GM18907 (cell line): ENCODE measurements around the gene TSHZ3.

ENCODE experiments used
- ATAC-seq: cut with Tn5 transposase; IDR thresholded peaks from one replicate; pipeline ENCODE4 v1.9.1; 2021; ENCODE audit warnings: mild to moderate bottlenecking, moderate library complexity; ENCODE audit not compliant: unreplicated experiment

TSHZ3 gene

DNA sequence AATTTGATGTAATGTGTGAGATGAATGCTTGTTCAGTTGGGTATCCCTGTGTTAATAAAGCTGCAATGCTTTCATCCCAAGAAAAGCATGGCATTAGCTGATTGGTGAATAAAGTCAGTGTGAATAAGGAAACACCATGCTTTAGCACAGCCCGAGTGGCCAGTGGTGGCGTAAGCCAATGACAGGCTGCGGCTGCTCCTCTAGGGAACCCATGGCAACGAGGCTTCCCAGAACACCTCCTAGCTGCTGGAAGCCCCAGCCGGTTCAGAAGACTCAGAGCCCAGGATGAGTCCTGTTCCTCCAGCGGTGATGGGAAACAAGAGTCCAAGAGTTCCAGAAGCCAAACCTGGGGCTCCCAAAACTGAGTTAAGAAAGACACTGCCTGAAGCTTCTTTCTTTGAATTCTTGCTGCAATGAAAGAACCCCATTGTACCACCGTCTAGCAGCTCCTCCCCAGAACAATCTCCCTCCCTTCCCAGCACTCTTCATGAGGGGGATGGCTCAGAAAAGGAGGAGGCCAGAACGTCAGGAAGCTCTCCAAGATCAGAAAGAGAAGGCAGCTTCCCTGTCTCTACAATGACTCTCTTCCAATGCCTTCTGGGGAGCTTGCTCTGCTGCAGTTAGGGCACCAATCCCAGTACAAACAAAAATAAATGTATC lies 58.2 kb downstream of the TSHZ3 start:
- no peak for ATAC-seq

DNA sequence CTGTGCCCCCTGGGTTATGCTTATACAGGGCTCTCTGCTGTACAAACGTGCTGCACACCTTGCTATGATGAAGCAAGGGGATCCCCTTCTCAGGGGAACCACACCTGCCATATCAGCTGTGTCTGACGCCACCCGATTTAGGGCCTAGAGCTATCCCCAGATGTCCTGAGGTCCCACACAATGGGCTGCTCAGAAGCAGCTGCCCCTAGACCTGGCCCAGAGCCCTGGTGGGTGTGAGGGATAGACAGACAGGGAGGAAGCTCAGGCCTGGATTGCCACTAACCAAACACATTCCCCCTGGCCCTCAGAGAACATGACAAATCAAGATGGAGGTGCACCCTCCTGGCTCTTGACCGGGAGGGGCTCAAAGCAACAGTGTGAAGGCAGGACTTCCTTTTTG lies 59.3 kb downstream of the TSHZ3 start:
- ATAC-seq = no peak

DNA sequence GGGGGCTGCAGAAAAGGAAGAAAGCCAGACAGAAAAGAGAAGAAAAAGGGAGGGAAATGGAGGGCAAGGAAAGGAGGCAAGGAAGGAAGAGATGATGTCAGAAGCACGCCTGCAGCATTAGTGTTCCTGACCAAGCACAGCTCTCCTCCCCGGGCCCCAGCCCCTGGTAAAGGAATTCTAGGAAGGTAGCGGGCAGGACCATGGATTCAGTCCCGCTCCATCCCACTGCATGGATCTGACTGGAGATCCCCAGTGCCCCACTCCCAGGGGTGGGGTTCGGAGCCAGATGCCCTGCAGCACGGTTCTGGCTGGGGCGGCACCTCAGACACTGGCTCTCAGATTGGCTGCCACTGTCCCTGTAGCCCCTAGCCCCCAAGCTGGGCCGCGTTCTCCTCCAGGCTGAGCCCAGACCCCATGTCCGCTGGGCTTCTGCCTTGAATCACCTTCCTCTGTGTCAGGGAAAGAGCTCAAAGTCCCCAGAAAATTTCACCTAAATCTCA lies 59.8 kb downstream of the TSHZ3 start:
- ATAC-seq = no peak

DNA sequence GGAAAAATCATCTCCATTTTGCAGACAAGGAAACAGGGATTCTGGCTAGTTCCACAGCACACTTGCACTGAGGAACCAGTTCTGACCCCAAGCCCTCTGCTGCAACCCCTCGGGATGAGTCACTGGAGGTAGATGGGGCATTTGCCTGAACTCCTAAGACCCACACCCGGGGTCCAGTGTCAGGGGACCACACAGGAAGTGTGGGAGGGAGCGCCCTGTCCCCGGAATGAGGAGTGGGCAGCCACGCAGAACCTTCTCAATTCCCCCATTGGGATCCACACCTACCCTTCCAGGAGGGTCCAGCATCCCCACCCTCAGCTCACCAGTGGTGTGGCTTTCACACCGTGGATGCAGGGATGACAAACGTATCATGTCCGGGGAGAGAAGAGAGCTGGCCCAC lies 62.7 kb downstream of the TSHZ3 start:
- ATAC-seq = no peak

DNA sequence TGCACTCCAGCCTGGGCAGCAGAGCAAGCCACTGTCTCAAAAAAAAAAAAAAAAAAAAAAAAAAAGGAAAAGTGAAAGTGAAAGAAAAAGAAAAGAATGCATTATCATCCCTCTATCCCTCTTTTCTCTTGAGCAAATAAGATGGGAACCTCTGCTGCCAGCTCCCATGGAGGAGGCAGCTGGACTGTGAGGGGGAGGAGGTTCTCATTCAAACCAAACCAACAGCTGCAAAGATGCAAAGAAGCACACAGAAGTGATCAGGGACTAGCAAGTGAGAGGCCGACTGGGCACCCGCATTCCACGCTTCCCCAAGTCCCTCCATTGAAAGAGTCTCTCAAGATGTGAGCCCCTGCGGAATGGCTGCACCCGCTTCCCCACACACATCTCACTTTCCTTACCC lies 63.5 kb downstream of the TSHZ3 start:
- no peak for ATAC-seq

DNA sequence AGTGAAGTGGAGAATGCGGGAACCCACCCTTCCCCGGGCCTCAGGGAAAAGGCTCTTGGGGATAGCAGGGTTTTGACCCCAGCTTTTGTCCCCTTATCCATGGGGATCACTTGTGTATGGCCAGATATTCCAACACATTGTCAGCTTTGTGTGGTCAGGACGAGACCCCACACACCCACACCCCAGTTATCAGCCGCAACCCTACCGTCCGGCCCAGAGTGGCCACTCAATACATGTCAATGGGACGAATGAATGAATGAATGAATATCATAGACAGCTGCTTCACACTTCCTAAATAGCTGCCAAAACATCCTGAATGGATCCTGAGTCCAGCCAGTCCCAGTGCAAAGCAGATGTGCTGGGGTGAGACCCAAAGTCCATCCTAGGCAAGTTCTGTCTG lies 64.6 kb downstream of the TSHZ3 start:
- no peak for ATAC-seq

DNA sequence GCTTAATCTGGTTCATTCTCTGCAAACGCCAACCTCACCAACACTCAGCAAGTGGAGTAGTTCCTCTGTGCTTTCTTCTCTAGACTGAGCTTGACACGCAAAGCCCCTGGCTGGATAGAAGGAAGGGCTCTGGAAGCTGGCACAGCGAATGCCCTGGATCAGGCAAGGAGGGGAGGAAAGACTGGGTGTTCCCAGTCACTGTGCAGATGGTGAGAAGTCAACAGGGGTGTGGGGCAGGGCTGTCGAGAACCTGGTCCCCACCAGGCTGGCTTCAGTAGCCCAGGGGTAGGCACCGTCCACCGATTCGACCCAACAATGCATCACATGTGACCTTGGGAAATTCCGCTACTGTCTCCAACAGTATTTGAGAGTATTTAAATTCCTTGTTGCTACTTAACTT lies 65.5 kb downstream of the TSHZ3 start:
- no peak for ATAC-seq

DNA sequence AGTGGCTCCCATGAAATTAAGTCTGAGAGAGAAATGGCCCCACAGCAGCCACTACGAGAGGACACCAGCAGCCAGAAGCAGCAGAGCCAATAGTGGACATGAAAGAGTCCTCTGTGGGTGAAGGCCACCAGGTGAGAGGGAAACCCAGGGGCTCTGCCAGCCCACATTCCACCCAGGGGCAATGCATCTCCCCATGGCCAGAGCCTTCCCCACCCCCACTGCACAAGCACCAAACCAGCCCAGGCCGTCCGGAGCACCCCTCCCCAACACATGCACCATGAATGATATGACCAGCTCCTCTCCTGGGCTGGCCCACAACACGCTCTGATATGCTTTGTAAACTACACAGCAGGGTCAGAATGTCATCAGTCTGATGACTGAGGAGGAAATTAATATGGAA lies 66.9 kb downstream of the TSHZ3 start:
- no peak for ATAC-seq

DNA sequence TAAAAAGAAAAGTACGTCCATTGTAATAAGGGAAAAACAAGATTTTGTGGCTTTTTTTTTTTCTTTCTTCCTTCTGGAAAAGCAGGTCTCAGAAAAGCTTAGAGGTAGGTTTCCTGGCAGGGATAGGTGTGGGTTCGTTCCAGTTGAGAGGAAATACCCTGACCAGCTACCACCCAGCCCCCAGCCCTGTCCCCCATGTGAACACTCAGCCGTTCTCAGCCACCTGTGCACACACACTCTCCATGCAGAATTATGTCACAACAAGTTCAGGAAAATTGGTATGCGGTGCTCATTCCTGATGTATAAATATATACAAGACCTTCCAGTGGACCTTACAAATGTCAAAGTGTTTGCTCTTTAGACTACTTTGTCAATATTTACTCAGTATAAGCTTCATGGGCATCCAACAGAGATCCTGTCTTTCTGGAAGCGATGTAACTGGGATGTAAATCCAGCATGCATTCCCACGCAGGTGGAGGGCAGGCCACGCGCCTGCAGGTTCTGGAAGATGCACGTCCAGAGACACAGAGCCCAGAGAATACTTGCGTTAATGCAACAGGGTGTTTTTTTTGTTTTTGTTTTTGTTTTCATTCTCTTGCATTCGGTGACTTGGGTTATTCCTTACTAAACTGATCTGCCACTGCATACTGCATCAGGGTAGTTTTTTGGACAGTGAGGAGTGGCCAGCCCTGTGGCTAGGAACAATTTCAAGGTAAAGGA lies 68.8 kb downstream of the TSHZ3 start:
- ATAC-seq = no peak

DNA sequence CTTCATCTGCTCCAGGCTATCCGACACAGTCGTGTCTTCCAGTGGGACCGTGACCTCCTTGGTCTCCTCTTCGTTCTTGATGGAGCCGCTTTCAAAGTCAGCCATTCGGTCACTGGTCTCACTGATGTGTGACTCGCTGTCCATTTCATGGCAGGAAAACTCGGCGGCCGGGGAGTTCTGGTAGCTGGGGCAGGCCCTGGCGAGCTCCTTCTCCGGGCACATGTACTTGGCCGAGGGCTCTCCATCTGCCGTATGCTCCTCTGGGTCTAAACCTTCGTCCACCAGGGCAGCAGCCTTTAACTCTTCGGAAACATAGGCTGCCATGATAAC lies 69.8 kb downstream of the TSHZ3 start:
- ATAC-seq = no peak

DNA sequence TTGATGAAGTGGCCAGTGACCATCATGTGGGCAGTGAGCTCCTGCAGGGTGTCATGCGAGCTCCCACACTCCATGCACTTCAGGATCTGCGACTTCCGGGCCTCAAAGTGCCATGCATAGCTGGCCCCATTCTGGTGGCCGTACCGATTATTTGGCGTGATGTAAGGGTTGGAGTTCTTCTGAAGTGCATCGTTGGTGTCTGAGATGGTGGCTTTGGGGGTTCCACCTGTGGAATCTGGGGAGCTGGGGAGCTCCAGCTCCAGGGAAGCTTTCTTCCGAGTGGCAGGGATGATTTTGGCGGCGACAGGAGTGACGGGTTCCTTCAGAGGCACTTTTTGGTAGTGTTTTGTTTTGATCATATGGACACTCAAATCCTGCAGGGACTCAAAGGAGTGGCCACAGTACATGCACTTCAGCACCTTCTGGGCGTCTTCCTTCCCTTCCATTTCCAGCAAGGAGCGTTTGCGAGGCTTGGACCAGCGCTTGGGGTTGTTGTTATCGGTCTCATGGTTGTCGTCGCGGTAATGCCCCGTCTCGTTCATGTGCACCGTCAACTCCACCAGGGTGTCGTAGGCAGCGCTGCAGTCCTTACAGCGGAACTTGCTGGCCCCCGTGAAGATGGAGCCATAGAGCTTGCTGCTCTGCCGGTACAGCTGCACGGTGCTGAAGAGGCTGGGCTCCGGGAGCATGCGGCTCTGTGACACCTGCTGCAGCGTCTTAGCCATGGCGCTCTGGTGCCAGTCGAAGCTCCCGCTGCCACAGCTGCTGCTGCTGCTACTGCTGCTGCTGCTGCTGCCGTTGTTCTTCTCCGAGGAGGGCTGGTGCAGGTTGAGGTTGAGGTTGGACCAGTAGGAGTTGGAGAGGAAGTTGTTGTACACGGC lies 70.4 kb downstream of the TSHZ3 start:
- no peak for ATAC-seq

DNA sequence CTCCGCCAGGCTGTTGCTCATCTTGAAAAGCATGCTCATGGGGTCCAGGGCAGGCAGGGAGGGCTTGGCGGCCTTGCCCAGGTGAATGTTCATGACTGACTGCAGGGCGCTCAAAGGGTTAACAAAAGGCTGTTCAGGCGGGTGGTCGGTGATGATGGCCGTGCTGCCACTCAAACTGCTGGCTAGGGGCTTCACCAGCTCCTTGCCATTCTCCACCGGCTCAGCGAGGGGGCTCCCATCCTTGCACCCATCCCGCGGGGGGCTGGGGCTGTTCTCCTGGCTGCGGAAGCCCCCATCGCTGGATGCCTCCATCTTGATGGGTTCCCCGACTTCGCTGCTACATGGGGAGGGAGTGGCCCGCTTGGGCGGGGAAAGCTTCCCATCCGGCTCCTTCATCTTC lies 71.7 kb downstream of the TSHZ3 start:
- no peak for ATAC-seq

DNA sequence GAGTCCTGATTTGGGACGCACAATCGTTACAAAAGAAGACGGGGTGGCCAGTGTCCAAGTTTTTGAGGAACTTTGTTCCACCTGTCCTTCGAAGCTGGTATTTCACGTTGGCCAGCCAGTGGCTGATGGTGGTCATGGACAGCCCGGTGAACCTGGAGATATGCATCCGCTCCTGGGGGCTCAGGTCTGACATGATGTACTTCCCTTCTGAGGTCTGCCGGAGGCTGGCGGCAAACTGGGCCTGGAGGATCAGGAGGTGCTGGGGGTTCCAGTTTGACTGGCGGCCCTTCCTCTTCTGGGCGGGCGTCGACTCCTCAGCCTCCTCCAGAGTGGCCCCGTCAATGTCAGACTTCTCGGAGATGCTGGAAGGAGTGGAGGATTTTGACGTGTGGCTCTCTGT lies 72.4 kb downstream of the TSHZ3 start:
- no peak for ATAC-seq

DNA sequence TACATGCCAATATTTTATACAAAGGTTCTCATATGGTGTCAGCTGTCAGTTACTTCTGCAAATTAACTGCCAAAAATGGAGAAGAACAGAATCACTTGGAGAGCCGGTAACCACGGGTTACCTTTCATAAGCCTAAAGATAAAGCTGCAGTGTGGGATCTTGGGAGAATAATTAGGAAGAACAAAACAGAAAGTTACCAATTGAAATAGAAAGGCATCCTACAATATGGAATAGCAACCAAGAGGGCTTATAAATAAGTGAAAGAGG lies 74.2 kb downstream of the TSHZ3 start:
- no peak for ATAC-seq

DNA sequence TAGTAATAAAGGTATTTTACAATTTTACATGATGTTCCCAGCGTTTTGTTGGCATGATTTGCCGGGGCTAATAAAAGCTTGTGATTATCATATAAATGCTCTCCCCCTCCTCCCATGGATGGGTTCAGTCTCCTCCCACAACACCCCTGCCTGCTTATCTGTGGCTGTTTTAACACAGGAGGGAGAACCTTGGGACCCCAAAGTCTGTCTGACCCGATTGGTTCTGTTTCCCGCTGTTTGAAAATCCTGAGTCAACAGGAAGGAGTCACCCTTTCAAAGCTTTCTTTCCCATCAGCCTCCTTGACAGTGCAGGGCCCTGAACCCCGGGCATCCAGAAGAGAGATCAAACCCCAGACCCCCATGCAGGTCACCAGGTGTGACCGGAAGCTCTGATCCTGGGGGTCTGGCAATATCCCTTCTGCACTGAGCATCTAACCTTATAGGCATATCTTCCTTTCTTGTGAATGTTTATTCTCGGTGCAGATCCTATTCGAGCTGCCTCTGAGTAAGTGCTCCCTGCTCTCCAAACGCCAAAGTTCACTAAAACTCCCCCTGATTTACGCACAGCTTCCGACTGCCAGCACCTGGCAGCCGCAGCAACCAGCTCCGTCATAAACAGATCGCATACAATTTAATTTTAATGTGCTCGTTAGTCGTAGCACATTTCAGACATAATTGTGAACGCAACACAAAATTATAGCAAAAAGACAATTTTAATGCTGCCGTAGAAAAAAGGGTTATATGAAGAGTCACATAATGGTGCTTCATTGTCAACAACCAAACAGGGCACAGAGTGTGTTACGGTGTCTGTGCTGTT lies 74.8 kb downstream of the TSHZ3 start:
- ATAC-seq = no peak

DNA sequence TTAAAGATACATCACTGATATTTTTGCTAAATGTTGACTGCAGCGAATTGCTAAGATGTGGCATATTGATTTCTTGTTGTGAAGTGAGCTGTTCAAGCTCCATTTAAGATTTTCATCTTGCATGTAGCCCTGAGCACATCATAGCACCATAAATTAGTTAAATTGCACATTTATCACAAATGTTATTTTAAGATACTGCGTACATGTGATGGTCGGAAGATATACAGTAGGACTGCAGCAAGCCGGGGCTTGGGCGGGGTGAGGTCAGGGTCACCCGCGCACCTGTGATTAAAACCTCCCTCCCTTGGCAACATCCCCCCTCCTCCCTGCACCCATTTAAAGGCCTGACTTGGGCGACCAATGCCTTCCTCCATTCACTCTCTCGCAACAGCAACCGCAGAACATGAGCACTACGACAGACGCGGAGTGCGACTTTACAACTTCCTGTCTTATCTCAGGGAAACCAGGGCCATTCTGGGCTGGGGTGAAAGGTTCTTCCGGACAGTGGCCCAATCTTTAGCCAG lies 76.6 kb downstream of the TSHZ3 start:
- no peak for ATAC-seq

DNA sequence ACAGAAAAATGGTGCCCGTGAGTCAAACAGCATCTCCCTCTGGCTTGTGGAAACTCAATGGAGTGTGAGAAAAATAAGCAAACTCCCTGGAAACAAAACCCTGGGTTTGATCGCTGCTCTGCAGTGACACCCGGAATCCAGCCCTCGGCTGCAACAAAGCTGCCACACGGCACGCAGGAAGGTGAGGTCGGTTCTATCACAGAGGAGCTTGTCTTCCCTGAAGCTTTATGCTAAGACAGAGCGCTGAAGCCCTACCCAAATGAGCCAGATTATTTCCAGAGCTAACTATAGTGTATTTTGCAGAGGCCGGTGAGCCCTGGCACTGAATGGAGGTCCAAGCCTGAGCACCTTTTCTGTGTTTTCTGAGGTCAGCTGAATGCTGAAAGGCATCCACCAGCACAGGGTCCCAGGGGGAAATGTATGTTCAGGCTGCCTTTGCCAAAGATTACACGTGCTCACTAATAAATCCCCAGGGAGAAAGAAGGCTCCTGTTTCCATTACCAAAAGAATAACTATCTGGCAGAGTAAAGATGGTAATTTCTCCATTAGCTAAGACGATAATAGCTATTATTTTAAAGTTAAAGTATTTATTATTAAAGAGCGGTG lies 77.8 kb downstream of the TSHZ3 start:
- no peak for ATAC-seq

DNA sequence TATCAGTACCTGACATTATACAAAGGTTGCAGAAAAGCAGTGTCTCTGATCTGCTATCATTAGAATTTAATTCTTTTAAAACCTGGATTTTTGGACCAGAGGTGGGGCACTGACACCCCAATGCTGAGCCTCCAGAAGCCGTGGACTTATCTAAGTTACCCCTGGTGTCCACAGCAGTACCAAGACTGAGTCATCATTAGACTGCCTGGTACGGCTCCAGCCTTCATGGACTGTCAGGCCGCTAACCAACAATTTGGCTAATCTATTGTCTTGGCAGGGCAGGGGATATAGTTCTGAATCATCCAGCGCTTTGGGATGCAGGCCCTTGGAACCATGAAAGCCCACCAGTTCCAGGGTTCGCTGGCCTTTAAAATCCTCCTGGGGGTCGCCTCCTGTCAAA lies 78.3 kb downstream of the TSHZ3 start:
- no peak for ATAC-seq

DNA sequence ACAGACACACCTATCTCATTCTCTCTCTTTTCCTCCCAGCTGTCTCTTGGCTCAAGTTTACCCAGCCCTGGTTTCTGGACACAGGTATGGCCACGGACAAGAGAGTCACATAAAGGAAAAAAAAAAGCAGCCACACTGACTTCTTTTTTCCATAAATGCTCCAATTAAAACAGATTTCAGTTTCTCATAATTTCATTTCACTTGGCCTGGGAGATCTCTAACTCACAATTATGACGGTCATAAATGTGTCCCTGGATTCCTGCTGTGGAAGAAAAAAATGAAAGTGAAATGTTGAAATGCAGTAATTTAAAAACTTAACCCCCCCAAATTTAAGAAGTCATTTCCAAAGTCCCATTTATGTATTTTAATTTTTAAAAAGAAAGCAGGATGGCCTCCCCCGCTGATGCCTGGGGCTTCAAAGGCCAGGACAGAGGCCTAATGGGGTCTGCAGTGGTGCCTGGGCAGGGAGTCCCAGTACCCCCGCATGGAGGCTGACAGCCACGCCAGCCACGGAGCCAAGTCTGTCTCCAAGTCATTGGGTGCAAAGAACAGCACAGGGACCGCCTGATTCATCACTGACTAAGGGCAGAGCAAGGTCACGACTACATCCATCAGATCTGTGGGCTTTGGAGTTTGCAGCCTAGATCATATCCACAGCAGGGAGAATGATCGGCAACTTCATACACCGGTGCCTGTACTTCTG lies 79.7 kb downstream of the TSHZ3 start:
- no peak for ATAC-seq

DNA sequence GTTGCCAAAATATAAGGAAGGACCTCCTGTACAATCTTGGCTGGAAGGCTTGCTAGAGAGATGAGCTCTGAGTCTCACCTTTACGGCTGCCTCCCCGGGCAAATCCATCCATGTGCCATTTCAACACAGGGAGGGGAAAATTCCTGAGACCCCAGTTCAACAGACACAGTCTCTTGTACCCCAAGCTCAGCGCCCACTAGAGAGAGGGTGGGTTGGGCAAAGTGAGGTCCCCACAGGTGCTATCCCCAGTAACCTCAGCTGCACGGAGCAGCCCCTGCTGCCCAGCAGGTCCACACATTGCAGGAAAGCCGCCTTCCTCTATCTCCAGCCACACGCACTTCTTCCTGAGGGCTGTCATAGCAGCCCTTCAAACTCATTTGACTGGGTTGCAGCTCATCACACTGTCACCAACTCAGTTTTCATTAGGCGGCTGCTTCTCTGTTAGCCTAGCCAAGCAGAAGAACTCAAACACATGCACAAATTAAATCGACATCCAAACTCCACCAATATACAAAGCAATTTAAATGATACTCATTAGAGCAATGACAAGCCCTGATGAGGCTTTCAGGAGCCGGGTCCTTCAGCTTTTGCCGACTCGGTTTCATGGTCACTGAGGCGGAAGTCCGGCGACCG lies 80.4 kb downstream of the TSHZ3 start:
- ATAC-seq = no peak
